OCI-LY1 (cell line): ENCODE data around the gene GATM.

Experiments
- H2AFZ ChIP-seq: fragments of 200-600 bp; sonication (generic), shearing (Covaris generic); 2 replicates; pipeline ENCODE4 v1.6.0; 2014; ENCODE audit warnings: antibody characterized with exemption, mild to moderate bottlenecking, low read length
- H3F3A ChIP-seq: fragments of 200-600 bp; sonication (generic), shearing (Covaris generic); 2 replicates; pipeline ENCODE4 v1.6.0; 2014; ENCODE audit warnings: mild to moderate bottlenecking, antibody characterized with exemption, low read length, moderate library complexity; ENCODE audit not compliant: insufficient read depth
- H3K27ac ChIP-seq: fragments of 200-600 bp; sonication (generic); 2 replicates; pipeline ENCODE4 v1.5.1; 2014; ENCODE audit warnings: low read length, mixed run types, mild to moderate bottlenecking, low read depth; ENCODE audit not compliant: poor library complexity, severe bottlenecking
- H3K27me3 ChIP-seq: fragments of 200-600 bp; sonication (generic); 2 replicates; pipeline ENCODE4 v1.6.0; 2014; ENCODE audit warnings: antibody characterized with exemption, mild to moderate bottlenecking, low read length, moderate library complexity; ENCODE audit not compliant: insufficient read depth
- H3K36me3 ChIP-seq: fragments of 200-600 bp; sonication (generic); 2 replicates; pipeline ENCODE4 v1.6.1; 2014; ENCODE audit warnings: mild to moderate bottlenecking, antibody characterized with exemption, low read length, moderate library complexity, mixed read lengths; ENCODE audit not compliant: insufficient read depth
- H3K4me1 ChIP-seq: fragments of 200-600 bp; sonication (generic); 2 replicates; pipeline ENCODE4 v1.5.1; 2014; ENCODE audit warnings: mild to moderate bottlenecking, low read length, moderate library complexity; ENCODE audit not compliant: insufficient read depth, severe bottlenecking
- H3K4me2 ChIP-seq: fragments of 200-600 bp; sonication (generic), shearing (Covaris generic); 2 replicates; pipeline ENCODE4 v1.6.1; 2014; ENCODE audit warnings: low read length
- H3K4me3 ChIP-seq: fragments of 200-600 bp; sonication (generic); 2 replicates; pipeline ENCODE4 v1.5.1; 2014; ENCODE audit warnings: low read length, low read depth, mild to moderate bottlenecking, mixed read lengths; ENCODE audit not compliant: poor library complexity, severe bottlenecking
- H3K79me2 ChIP-seq: fragments of 200-600 bp; shearing (Covaris generic); 2 replicates; pipeline ENCODE4 v1.6.1; 2016; ENCODE audit warnings: mixed run types, low read length, mixed read lengths; ENCODE audit not compliant: insufficient read depth
- H3K9ac ChIP-seq: fragments of 200-600 bp; sonication (generic), shearing (Covaris generic); 2 replicates; pipeline ENCODE4 v1.6.1; 2014; ENCODE audit warnings: mild to moderate bottlenecking, low read length, mixed read lengths
- H3K9me2 ChIP-seq: fragments of 200-600 bp; sonication (generic), shearing (Covaris generic); 2 replicates; pipeline ENCODE4 v1.6.1; 2014; ENCODE audit warnings: low read depth, mild to moderate bottlenecking, low read length, mixed read lengths
- H3K9me3 ChIP-seq: fragments of 200-600 bp; shearing (Covaris generic); 2 replicates; pipeline ENCODE4 v1.6.1; 2014; ENCODE audit warnings: low read length, mixed read lengths
- H4K20me1 ChIP-seq: fragments of 200-600 bp; sonication (generic), shearing (Covaris generic); 2 replicates; pipeline ENCODE4 v1.6.0; 2016; ENCODE audit warnings: mild to moderate bottlenecking, low read length; ENCODE audit not compliant: insufficient read depth
- EZH2 ChIP-seq: fragments of 200-600 bp; sonication (generic), shearing (Covaris generic); IDR thresholded peaks from 2 replicates; pipeline ENCODE4 v1.8.0; 2017; ENCODE audit warnings: borderline replicate concordance, mixed run types, mild to moderate bottlenecking, antibody characterized with exemption, low read length, moderate library complexity, mixed read lengths
- TF ChIP-seq, protein P1 (sequence below): fragments of 200-600 bp; sonication (generic), shearing (Covaris generic); IDR thresholded peaks from 2 replicates; pipeline ENCODE4 v1.5.1; 2017; ENCODE audit warnings: mild to moderate bottlenecking, antibody characterized with exemption, low read length, moderate library complexity, mixed read lengths

GATM gene

GRCh38 chr15:45331972-45332371 is 46.4 kb downstream of the GATM start:
- Histone ChIP-seq H3K27me3 (no peaks in the 10 kb centered on the region; the same call in 1 of the 2 replicates), H3K9me2 (no peaks in the 10 kb centered on the region), H3K36me3 (no peaks in the 10 kb centered on the region), H3K79me2 (no peaks in the 10 kb centered on the region), H3K4me3 (no peak overlapping the region), H3K27ac (no peak overlapping the region), H3F3A (no peaks in the 10 kb centered on the region), H2AFZ (no peak overlapping the region), H4K20me1 (no peaks in the 10 kb centered on the region), H3K4me2 (no peak overlapping the region), H3K4me1 (no peaks in the 10 kb centered on the region), H3K9ac (no peak overlapping the region), H3K9me3 (no peaks in the 10 kb centered on the region)
- no peak for TF ChIP-seq EZH2
- TF ChIP-seq, protein P1, sequence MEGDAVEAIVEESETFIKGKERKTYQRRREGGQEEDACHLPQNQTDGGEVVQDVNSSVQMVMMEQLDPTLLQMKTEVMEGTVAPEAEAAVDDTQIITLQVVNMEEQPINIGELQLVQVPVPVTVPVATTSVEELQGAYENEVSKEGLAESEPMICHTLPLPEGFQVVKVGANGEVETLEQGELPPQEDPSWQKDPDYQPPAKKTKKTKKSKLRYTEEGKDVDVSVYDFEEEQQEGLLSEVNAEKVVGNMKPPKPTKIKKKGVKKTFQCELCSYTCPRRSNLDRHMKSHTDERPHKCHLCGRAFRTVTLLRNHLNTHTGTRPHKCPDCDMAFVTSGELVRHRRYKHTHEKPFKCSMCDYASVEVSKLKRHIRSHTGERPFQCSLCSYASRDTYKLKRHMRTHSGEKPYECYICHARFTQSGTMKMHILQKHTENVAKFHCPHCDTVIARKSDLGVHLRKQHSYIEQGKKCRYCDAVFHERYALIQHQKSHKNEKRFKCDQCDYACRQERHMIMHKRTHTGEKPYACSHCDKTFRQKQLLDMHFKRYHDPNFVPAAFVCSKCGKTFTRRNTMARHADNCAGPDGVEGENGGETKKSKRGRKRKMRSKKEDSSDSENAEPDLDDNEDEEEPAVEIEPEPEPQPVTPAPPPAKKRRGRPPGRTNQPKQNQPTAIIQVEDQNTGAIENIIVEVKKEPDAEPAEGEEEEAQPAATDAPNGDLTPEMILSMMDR, result no peak

GRCh38 chr15:45328663-45329062 is 49.7 kb downstream of the GATM start:
- Histone ChIP-seq H3F3A (no peaks in the 10 kb centered on the region), H2AFZ (no peak overlapping the region), H3K9ac (no peak overlapping the region), H4K20me1 (no peaks in the 10 kb centered on the region), H3K79me2 (no peaks in the 10 kb centered on the region), H3K9me2 (no peaks in the 10 kb centered on the region), H3K4me1 (no peaks in the 10 kb centered on the region), H3K27ac (no peak overlapping the region), H3K4me2 (no peak overlapping the region), H3K4me3 (no peak overlapping the region), H3K36me3 (no peaks in the 10 kb centered on the region), H3K27me3 (no peaks in the 10 kb centered on the region; the same call in 1 of the 2 replicates), H3K9me3 (no peaks in the 10 kb centered on the region)
- no peak for TF ChIP-seq EZH2
- TF ChIP-seq, protein P1, result no peak

- Histone ChIP-seq H3K27me3 (peaks cover 2% of the 10 kb centered on the region), H3K4me2 (no peak overlapping the region), H3K4me3 (no peak overlapping the region), H3K9me2 (no peaks in the 10 kb centered on the region), H3K79me2 (no peaks in the 10 kb centered on the region), H3F3A (no peaks in the 10 kb centered on the region), H3K4me1 (no peaks in the 10 kb centered on the region), H4K20me1 (no peaks in the 10 kb centered on the region), H3K9ac (no peak overlapping the region), H3K9me3 (no peaks in the 10 kb centered on the region), H2AFZ (no peak overlapping the region), H3K36me3 (no peaks in the 10 kb centered on the region), H3K27ac (no peak overlapping the region)
- TF ChIP-seq, protein P1, result no peak
- no peak for TF ChIP-seq EZH2
Measured at GRCh38 chr15:45326741-45327140, 51.6 kb downstream of the GATM start.
